ENCODE measurements around the gene SLC17A4.

Gene SLC17A4

DNA sequence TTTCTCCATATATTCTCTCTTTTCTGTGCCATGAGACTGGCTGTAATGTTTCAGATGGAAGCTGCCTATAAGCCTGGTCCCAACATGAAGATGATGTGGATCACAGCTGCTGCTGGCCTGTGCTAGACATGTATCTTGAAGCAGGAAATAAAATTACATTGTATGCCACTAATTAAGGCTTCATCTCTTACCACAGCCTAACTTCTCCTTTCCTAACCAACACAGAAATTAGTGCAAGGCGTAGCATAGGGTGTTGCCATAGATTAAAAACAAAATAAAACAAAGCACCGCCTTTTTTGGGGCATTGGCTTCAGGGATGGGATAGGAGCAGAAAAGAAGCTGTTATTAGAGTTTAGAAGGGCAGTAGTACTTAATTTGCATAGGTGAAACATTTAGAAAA lies 4.7 kb upstream of the SLC17A4 start:
- DNase-seq (ENCODE audit: low read depth in 2 of 2), result no peak

DNA sequence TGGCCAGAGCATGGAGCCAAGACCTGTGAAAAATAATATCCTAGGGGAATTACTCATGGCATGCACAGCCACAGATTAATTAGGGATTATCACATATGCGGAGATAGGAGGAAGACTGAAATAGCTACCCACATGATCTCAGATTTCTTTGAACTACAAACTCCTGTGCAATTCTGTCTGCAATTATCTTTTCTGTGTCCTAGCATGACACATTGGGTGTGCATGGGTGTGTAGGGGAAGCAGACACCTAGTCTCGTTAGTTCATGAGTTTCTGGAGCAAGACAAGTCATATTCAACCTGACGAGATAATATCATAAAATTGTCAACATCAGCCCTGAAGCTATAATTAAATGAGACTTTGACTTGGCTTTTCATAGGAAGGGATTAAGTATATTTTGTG lies 3.6 kb upstream of the SLC17A4 start:
- DNase-seq (ENCODE audit: low read depth in 2 of 2), result no peak

DNA sequence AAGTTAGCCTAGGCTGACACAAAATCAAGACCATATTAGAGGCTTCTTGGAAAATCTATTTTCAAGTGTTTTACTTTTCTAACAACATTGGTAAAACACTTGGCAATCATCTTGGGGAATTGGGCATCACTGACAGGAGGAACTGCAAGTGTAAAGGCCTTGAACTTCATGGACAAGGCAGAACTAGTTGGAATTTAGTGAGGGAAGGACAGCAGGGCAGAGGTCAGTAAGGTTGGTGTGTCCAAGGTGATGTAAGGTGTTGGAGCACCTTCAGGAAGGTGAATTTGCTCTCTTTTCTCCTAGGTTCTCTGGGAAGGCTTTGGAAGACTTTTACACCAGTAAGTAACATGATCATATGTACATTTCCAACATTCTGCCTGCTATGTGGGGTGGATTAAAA lies 1.5 kb upstream of the SLC17A4 start:
- DNase-seq (ENCODE audit: low read depth in 2 of 2), result no peak

DNA sequence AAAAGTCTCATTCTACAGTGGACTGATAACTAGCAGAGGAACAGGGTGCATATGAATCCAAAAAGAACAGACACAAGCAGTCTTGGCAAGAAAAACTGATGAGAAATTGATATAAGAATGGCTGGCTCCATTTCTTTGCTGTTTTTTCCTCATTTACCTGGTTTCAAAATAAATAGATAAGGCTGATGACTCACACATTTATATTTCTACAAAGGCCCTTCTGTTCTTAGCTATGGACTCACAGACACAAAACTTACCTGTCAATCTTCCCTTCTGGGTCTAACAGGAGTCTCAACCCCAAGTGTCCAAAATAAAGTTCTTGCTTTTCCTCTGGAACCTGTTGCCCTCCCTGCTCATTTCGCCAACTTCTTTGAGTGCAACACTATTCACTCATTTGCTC lies 941 bp downstream of the SLC17A4 start:
- DNase-seq (ENCODE audit: low read depth in 2 of 2), result no peak

DNA sequence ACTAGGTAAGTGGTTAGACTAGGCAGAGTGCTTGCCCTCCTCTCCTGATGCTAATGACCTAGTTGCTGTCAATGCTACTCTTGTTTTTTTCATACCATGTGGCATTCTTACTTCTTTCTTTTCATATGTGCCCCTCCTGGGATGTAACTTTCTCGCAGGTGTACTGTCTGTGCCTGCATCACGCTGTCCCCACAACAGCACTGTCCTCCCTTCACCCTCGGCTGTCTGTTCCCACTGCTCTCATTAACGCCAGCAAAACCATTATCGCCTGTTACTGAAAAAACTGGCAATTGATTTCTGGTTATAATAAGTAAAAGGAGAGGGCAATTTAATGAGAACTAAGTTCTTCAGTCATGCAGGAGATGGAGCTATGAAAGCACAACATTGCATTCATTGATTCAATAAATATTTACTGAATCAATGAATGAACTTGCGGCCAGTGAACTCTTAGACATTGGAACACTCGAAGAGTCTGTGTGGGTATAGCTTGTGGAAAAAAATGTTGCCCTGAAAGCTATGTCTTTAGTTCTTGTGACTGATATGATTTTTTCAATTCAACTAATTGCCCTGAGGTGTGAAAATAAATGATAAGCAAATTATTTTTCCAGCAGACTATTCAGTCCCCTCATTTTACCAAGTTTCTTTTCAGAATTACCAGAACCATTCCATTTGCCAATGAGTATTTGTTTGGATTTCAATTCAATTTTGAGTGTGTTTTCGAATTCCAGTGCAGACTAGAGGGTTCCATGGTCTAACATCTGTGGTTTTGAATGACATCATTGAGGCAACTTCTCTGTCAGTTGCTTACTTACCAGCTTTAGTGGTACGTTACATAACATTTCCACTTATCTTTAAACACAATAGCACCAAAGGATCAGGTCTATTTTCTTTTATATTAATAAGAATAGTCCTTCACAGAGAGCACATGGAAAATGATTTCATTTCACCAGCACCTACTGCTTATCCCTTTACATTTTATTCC lies 2.1 kb downstream of the SLC17A4 start:
- no peak for DNase-seq (ENCODE audit: low read depth in 2 of 2)

DNA sequence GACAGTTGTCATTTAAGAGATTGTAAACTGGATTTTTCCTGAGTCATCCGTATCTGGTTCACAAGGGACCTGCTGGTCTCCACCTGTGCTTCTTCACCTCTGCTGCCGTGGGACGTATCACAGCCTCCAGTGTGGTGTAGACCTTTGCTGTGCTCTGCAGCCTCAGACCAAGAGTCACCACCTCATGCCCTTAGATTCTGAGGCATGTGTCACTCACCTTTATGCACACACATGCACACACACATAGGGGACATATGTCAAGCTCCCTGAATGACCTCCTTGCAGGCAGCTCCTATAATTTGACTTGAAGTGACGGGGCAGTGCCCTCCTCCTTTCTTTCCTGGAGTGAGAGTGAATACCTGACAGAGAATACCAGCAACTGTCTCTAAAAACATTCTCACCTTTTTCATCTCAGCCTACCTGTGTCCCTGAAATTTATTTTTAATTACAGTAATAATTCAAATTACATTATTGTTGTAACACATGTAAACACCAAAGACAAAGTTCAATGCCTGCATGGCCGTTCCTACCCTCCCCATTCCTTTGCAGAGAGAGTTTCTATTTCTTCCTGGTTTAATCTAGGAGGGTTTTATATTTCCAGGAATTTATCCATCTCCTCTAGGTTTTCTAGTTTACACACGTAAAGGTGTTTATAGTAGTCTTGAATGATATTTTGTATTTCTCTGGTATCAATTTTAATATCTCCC lies 3.5 kb downstream of the SLC17A4 start:
- no peak for DNase-seq (ENCODE audit: low read depth in 2 of 2)

DNA sequence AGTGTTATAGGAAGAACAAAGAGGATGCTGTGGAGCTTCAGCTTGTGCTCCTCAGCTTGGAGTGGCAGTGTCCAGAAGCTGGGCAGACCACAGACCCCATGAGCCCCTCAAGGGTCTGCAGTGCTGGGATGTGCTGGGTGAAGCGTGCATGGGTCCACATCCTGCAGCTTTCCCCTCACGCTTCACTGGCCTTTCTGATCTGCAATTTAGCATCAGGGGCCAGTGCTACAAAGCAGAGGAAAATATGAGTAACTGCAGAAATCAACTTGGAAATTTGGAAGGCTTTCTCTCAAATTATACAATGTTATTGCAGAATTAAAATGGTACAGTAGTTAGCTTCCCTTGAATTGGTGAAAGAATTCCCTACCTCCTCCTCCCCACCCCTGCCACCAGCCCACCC lies 10.1 kb downstream of the SLC17A4 start:
- no peak for DNase-seq (ENCODE audit: low read depth in 2 of 2)

DNA sequence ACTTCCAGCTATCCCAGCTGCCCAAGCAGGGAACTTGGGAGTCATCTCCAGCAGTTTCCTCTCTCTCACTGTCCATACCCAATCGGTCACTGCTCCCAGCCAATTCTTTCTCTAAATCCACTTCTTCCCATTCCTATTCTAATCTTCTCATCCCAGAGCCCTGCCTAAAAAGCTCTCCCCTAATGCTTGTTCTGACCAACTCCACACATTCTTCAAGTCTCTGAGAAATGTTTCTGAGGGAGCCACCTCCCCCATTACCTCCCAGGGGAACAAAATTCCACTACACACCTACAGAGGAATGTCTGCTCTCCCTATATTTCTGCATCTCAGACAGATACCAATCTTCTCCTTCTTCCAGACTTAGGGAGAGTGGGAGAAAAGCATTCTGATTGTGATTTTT lies 14.0 kb downstream of the SLC17A4 start:
- no peak for DNase-seq (ENCODE audit: low read depth in 2 of 2)

DNA sequence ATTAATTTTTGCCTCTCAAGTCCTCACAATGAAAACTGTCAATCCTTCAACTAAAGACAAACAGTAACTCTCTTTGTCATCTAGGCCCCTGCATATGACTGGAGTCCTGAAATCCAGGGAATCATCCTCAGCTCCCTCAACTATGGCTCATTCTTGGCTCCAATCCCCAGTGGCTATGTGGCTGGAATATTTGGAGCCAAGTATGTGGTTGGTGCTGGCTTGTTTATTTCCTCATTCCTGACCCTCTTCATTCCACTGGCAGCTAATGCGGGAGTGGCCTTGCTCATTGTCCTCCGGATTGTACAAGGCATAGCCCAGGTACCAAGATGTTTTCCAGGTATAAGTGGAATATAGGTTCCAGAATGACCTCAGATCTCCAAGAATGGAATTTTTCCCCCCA lies 15.4 kb downstream of the SLC17A4 start:
- DNase-seq (ENCODE audit: low read depth in 2 of 2), result no peak

DNA sequence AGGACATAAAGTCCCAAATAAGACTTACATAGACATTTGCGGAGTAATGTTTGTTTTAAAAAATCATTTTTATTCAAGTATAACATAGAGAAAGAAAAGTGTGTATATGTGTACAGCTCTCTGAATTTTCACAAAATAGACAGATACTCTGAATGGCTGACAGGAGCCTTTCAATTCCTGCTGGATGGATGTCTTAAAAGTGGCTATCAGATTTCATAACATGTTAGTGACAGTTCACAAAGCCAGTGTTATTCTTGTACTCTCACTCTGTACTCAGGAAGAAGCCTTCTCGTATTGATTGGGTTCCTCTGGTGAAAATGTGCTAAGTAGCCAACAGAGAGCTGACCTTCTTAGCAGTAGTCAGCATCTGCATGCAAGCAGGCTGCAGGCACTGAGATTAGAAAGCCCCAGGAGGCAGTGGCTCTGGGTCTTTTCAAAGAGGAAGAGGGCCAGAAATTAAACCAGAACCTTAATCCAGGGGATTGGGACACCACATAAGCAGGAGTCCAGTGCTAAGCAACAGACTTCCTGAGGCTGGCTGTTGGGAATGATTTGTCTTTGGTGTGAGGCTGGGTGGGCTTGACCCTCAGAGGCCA lies 19.7 kb downstream of the SLC17A4 start:
- no peak for DNase-seq (ENCODE audit: low read depth in 2 of 2)

DNA sequence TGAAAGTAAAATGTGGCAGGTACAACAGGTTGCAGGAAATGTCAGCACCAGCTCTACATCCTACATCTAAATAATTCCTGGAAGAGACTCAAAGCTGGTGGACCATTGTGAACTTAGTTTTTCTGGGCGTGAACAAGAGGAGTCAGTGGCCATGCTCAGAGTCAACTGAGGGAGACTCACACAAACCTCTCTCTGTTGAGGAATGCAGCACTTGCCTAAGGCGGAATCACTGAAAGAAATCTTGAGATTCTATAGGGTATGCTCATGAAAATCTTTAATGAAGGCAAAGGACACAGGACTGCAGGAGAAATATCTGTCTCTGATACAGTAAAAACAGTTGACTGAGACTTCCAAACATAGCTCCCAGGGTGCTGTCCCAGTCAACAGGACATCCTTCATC lies 22.5 kb downstream of the SLC17A4 start:
- no peak for DNase-seq (ENCODE audit: low read depth in 2 of 2)

DNA sequence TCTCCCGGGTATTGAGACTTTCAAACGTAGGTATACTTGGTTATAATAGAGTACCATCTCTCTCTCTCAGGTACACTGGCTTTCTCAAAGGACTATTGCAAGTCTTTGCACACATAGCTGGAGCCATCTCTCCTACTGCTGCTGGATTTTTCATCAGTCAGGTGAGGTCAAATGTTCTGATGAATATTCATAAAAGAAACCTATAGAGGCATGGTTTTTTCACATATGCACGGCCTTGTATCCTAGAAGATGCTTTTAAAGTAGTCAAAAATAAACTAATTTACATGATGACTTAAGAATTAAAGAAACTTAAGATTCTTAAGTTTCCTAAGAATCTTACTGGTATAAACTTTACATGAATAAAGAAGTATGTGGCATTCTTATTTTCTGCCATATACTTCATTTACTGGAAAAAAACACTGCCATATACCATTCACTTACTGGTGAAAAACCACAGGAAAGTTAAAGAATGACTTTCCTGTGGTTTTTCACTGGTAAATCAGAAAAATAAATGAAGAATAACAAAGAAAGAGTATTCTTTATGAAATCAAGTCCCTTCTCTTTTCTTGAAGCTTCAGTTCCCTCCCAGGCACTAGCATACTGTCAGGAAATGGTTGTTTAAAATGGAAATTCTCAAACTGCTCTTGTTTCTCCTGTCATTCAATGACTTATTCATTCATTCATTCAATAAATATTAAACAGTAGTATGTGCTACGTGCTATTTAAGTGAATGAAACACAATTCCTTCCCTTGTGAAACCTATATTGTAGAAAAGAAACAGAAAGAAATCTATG lies 23.5 kb downstream of the SLC17A4 start:
- DNase-seq (ENCODE audit: low read depth in 2 of 2), result no peak

DNA sequence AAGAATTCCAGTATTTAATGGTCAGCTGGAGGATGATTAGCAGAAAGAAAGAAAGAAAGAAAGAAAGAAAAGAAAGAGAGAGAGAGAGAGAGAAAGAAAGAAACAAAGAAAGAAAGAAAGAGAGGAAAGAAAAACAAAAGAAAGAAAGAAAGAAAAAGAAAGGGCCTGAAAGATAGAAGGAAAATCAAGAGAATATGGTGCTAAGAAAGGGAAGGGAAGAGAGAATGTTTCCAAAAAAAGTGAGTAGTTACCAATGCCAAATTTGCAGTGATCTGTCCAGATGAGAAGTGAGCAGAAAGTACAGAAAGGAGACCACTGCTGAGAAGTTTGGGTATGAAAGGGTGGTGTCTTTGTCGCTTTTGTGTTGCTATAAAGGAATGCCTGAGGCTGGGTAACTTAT lies 26.6 kb downstream of the SLC17A4 start:
- no peak for DNase-seq (ENCODE audit: low read depth in 2 of 2)

DNA sequence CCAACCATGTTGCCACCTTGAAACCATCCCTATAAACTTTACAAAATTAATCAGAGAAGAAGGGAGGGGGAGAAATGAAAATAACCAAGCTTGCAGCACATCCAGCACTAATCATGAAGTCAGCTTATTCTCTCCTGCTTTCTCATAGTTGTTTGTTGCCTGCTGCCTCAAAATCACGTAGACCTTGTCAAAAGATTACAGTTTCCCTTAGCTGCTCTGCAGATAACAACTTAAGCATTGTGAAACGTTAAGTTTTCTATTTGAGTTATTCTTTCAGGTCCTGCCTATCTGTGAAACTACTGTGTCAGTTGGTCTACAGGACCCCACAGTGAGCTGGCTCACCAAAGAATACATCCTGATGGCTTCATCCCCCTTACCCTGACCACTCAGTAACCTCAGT lies 32.9 kb downstream of the SLC17A4 start:
- DNase-seq (ENCODE audit: low read depth in 2 of 2), result no peak

DNA sequence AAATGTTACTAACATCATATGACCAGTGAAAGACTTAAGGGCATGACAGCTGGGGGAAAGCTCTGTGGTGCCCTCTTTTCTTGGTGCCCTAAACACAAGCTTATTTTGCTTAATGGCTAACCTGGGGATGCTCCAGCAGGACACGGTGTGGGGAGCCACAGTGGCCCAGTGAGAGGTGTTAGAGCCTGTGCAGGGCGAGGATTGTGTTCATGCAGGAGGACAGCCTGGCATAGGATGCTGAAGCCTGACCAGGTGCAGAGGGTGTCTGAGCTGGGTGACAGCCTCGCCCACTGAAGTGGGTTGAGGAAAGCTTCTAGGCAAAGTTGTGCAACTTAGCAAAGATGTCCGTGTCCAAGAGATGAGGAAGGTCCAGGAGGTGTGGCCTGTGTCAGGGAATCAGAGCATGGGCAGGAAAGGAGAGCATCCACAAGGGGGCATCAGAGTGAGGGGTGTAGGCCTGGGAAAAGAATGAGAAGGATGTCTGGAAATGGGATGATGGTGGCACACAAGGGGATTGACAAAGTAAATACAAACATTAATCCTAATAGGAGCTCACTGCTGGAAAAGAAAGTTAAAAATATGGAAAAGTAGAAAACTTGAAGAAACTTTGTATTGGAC lies 33.9 kb downstream of the SLC17A4 start:
- DNase-seq (ENCODE audit: low read depth in 2 of 2), result peak; percentile 5 to 15

DNA sequence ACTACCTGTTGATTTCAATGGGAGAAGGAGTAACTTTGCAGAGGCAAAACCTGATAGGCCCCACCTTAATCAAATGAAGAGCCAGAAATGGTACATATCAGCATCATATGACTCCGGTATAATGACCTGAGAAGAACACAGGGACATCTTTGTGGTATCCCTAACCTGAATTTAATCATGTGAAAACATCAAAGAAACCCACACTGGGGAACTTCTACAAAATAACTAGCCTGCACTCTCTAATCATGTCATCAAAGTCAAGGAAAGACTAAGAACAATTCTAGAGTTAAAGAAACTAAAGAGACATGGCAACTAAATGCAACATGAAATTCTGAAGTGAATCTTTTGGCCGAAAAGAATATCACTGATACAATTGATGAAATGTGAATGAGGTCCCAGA lies 34.9 kb downstream of the SLC17A4 start:
- no peak for DNase-seq (ENCODE audit: low read depth in 2 of 2)

DNA sequence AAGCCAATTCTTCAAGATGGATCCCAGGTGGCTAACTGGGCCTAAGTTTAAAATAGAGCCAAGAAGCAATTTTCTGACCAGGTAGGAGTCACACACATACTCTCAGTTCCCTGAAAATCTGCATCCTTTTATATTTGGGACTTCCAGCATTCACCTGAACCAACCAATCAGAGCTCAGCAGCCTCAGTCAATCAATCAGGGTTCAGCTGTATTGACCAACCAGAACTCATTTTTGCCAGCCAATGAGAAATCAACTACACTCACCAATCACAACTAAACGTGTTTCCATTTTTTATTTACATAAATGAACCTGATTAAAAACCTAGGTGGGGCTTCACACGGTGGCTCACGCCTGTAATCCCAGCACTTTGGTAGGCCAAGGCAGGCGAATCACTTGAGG lies 37.5 kb downstream of the SLC17A4 start:
- no peak for DNase-seq (ENCODE audit: low read depth in 2 of 2)

DNA sequence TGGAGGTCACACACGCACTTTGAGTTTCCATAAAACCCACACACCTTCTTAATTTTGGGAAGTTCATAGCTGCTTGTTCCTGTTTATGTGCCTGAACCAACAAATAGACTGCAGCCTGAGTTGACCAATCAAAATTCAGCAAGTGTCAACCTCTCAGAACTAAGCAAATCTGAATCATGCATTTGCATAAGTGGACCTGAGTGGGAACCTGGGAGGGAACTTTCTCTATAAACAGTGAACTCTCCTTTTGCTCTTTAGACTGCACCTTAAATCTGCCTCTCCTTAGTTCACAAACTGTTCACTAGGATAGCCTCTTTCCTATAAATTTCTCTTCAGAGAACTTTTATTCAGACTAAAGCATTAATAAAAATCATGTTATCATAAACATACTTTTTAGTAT lies 39.4 kb downstream of the SLC17A4 start:
- no peak for DNase-seq (ENCODE audit: low read depth in 2 of 2)

DNA sequence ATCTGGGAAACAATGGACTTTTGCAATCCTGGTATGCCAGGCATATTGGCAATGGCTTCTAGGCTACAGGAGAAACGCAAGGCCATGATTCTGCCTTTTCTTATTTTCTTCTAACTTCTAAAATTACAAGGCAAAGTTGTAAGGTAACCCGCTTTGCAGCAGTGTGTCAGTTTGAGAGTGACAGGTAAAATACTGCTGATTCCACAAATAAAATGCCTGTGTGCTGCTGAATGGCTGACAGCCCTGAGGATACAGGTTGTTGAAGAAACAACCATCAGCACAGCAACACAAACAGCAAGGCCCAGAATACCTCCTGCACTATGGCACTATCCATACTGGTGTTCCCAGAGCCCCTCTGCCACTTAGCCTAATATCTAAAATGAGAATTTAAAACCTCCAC lies 40.2 kb downstream of the SLC17A4 start:
- no peak for DNase-seq (ENCODE audit: low read depth in 2 of 2)

DNA sequence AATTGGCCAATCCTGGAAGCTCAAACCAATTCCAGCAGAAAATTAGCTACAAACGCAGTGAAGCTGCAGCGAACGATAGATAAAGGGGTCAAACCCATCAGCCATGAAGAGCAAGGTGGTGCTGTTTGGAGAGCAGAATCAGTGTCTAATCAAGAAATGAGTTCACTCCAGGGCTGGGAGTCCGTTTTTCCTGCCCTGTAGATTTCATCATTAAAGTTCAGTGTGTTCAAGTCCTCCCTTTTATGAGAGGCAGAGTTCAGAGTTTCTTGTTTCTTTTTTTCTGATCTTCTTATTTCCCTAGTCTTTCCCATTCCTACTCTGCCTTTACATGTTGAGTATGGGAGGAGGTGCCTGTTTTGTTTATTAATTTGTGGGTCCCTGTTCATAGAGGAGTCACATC lies 46.9 kb downstream of the SLC17A4 start:
- no peak for DNase-seq (ENCODE audit: low read depth in 2 of 2)

DNA sequence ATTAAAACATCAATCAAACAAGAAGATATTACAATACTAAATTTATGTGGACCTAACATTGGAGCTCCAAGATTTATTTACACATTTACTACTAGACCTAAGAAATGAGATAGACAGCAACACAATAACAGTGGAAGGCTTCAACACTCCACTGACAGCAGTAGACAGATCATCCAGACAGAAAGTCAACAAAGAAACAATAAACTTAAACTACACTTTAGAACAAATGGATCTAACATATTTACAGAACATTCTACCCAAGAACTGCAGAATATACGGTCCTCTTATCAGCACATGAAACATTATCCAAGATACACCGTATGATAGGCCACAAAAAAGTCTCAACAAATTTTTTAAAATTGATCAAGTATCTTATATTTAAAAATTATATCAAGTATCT lies 50.3 kb downstream of the SLC17A4 start:
- DNase-seq (ENCODE audit: low read depth in 2 of 2), result no peak

DNA sequence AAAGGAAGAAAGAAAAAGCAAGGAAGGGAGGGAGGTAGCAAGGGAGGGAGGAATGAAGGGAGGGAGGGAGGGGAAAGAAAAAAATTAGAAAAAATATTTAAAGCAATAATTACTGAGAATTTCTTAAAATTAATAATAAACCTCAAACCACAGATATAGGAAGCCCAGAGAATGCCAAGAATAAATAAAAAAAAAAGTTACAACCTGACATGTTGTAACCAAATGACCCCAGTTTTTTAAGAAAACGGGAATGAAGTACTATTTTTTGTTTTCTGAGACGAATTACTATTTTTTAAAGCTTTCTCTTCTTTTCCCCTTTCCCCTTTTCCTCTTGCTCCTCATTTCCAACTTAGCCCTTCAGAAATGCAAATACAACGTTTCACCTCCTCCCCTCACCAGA lies 60.7 kb downstream of the SLC17A4 start:
- DNase-seq (ENCODE audit: low read depth in 2 of 2), result no peak

Data from stimulated activated CD8-positive, alpha-beta memory T cell treated with anti-CD3 and anti-CD28 coated beads, Interleukin-2, amount 100 ng/mL, for 48 hours (primary cell).